Panc1 (cell line): ENCODE results near the gene FKBP5. TPM values are rescaled to one million over a fixed set of nuclear protein-coding genes. Genes with fewer than 3 reads are reported as not detected.

Source experiments
- ATAC-seq: fragments of 200-7000 bp; cut with Tn5 transposase; 2 replicates; pipeline ENCODE4 v1.9.1; 2020; ENCODE audit warnings: mild to moderate bottlenecking, moderate library complexity
- BruUV-seq: library from RNA; stranded (reverse); fragments of 400-500 nt; replicated peaks from 2 replicates; lab custom pipeline; 2021; lab: Mats Ljungman, UMichigan
- CTCF ChIA-PET: fragments of 300-600 bp; sonication (Branson Sonifier 250); formaldehyde crosslinking; loops from one replicate; lab custom pipeline; 2022; ENCODE audit warnings: antibody characterized with exemption; lab: Charles Lee
- POLR2A ChIA-PET: fragments of 300-600 bp; sonication (Branson Sonifier 250); formaldehyde crosslinking; loops from one replicate; lab custom pipeline; 2022; ENCODE audit warnings: antibody characterized with exemption; lab: Charles Lee
- DNase-seq: peaks from one replicate; pipeline ENCODE4 v3.0.0-alpha.2; 2010; ENCODE audit warnings: low read depth, low spot score
- H3K27ac ChIP-seq: 2 replicates; pipeline ENCODE4 v1.5.1; 2011; ENCODE audit warnings: mild to moderate bottlenecking, low read length, inconsistent platforms
- H3K27me3 ChIP-seq: fragments of 200-500 bp; sonication (Bioruptor generic); 2 replicates; pipeline ENCODE4 v1.6.0; 2014; ENCODE audit warnings: low read length, inconsistent platforms; ENCODE audit not compliant: control insufficient read depth, insufficient read depth
- H3K36me3 ChIP-seq: fragments of 200-500 bp; sonication (Bioruptor generic); 2 replicates; pipeline ENCODE4 v1.5.1; 2014; ENCODE audit warnings: inconsistent platforms, mild to moderate bottlenecking, low read length, moderate library complexity; ENCODE audit not compliant: control insufficient read depth, insufficient read depth
- H3K4me1 ChIP-seq: 2 replicates; pipeline ENCODE4 v1.5.1; 2011; ENCODE audit warnings: inconsistent platforms, mild to moderate bottlenecking, low read length, moderate library complexity; ENCODE audit not compliant: control insufficient read depth, insufficient read depth
- H3K4me3 ChIP-seq, 2 experiments: 2 replicates each; pipeline ENCODE4 v1.5.1; 2011 to 2012; ENCODE audit warnings: low read depth in 2 of 2, low read length in 2 of 2, mild to moderate bottlenecking in 2 of 2, inconsistent platforms in 1 of 2, moderate library complexity in 1 of 2
- H3K9me3 ChIP-seq: fragments of 200-500 bp; sonication (Bioruptor generic); 2 replicates; pipeline ENCODE4 v1.5.1; 2014; ENCODE audit warnings: low read depth, mild to moderate bottlenecking, inconsistent platforms, low read length, moderate library complexity; ENCODE audit not compliant: control insufficient read depth, insufficient read depth
- POLR2AphosphoS5 ChIP-seq: IDR thresholded peaks from 2 replicates; pipeline ENCODE4 v1.6.1; 2012; ENCODE audit warnings: mild to moderate bottlenecking, low read depth, low read length, moderate library complexity
- SIN3A ChIP-seq: IDR thresholded peaks from 2 replicates; pipeline ENCODE4 v1.6.1; 2012; ENCODE audit warnings: low read depth, mild to moderate bottlenecking, low read length, moderate library complexity, borderline replicate concordance; ENCODE audit not compliant: insufficient read depth
- TCF7L2 ChIP-seq: IDR thresholded peaks from 2 replicates; pipeline ENCODE4 v1.6.1; 2011; ENCODE audit warnings: mild to moderate bottlenecking, low read depth, low read length, inconsistent platforms
- in situ Hi-C: cut with HindIII; loops from 2 replicates; pipeline ENCODE4 v1.10.0; 2016; ENCODE audit warnings: low sequenced_read_pairs, low pct_unique_long_range_greater_than_20kb
- intact Hi-C: fragments of 100-400 bp; cut with micrococcal nuclease; formaldehyde crosslinking; loops from one replicate; pipeline ENCODE4 v1.10.0; 2022; ENCODE audit not compliant: unreplicated experiment
- total RNA-seq: library from RNA; stranded (reverse); gene quantifications from one replicate; pipeline ENCODE4 v1.2.1, GENCODE V29; 2021; ENCODE audit not compliant: unreplicated experiment
- TF ChIP-seq, protein P1 (sequence below), 2 experiments: IDR thresholded peaks; 2 replicates each; pipeline ENCODE4 v1.6.1; 2011 to 2012; ENCODE audit warnings: low read depth in 2 of 2, control low read depth in 1 of 2, low read length in 1 of 2, mild to moderate bottlenecking in 1 of 2, moderate library complexity in 1 of 2; ENCODE audit not compliant: insufficient read depth in 1 of 2
- TF ChIP-seq, protein P2 (sequence below): fragments of 450-650 bp; IDR thresholded peaks from 2 replicates; pipeline ENCODE4 v1.5.1; 2017; ENCODE audit warnings: mild to moderate bottlenecking

FKBP5 gene
- total RNA-seq, 1 experiment from 2014 or later, result 25.2 TPM

DNA sequence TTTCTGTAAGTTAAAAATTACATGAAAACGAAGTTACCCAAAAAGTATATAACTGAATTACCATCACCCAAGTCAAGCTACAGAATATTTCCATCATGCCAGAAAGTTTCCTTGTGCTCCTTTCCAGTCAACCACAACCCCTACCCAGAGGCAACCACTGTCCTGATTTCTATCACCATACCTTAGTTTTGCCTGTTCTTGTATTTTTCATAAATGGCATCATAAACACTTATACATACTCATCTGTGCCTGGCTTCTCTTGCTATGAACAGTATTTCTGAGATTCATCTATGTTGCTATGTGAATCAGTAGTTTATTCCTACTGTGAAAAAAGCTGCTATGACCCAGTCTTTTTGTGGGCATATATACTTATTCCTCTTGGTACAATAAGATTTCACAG lies 7.4 kb downstream of the FKBP5 start:
- ChIA-PET POLR2A (no interaction called here), CTCF (no interaction called here)
- H3K4me3 ChIP-seq, result no peak overlapping the region
- H3K36me3 ChIP-seq, result no peaks in the 10 kb centered on the region
- DNase-seq (no peak), ATAC-seq (no peak)
- TF ChIP-seq TCF7L2, result no peak
- no peak for TF ChIP-seq SIN3A
- no peak for TF ChIP-seq POLR2AphosphoS5
- TF ChIP-seq, protein P1, sequence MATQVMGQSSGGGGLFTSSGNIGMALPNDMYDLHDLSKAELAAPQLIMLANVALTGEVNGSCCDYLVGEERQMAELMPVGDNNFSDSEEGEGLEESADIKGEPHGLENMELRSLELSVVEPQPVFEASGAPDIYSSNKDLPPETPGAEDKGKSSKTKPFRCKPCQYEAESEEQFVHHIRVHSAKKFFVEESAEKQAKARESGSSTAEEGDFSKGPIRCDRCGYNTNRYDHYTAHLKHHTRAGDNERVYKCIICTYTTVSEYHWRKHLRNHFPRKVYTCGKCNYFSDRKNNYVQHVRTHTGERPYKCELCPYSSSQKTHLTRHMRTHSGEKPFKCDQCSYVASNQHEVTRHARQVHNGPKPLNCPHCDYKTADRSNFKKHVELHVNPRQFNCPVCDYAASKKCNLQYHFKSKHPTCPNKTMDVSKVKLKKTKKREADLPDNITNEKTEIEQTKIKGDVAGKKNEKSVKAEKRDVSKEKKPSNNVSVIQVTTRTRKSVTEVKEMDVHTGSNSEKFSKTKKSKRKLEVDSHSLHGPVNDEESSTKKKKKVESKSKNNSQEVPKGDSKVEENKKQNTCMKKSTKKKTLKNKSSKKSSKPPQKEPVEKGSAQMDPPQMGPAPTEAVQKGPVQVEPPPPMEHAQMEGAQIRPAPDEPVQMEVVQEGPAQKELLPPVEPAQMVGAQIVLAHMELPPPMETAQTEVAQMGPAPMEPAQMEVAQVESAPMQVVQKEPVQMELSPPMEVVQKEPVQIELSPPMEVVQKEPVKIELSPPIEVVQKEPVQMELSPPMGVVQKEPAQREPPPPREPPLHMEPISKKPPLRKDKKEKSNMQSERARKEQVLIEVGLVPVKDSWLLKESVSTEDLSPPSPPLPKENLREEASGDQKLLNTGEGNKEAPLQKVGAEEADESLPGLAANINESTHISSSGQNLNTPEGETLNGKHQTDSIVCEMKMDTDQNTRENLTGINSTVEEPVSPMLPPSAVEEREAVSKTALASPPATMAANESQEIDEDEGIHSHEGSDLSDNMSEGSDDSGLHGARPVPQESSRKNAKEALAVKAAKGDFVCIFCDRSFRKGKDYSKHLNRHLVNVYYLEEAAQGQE (IDR thresholded peaks at IDR 0.05; ENCODE audit: insufficient read depth in 1 of 2, low read depth in 2 of 2, low read length in 1 of 2), result no peak
- TF ChIP-seq, protein P2, sequence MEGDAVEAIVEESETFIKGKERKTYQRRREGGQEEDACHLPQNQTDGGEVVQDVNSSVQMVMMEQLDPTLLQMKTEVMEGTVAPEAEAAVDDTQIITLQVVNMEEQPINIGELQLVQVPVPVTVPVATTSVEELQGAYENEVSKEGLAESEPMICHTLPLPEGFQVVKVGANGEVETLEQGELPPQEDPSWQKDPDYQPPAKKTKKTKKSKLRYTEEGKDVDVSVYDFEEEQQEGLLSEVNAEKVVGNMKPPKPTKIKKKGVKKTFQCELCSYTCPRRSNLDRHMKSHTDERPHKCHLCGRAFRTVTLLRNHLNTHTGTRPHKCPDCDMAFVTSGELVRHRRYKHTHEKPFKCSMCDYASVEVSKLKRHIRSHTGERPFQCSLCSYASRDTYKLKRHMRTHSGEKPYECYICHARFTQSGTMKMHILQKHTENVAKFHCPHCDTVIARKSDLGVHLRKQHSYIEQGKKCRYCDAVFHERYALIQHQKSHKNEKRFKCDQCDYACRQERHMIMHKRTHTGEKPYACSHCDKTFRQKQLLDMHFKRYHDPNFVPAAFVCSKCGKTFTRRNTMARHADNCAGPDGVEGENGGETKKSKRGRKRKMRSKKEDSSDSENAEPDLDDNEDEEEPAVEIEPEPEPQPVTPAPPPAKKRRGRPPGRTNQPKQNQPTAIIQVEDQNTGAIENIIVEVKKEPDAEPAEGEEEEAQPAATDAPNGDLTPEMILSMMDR, result no peak
- H3K4me1 ChIP-seq, result no peaks in the 10 kb centered on the region; the same call in 1 of the 2 replicates
- intact Hi-C loops, result no loop called here
- H3K9me3 ChIP-seq, result no peaks in the 10 kb centered on the region
- no peaks in the 10 kb centered on the region for H3K27me3 ChIP-seq
- no TSS peak for BruUV-seq
- no peak overlapping the region for H3K27ac ChIP-seq
- in situ Hi-C loops, result no loop called here

DNA sequence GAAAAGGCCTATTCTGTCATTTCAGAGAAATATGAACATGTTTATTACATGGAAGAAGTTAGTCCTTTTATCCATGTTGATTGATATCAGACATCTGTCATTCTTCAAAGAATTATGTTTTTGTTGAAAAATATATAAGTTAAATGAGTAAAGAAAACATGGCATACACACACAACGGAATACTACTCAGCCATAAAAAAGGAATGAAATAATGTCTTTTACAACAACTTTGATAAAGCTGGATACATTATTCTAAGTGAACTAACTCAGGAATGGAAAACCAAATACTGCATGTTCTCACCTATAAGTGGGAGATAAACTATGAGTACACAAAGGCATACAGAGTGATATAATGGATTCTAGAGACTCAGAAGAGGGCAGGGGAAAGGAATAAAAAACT lies 9.3 kb downstream of the FKBP5 start:
- Histone ChIP-seq H3K27me3 (no peaks in the 10 kb centered on the region), H3K4me3 (no peak overlapping the region), H3K4me1 (no peaks in the 10 kb centered on the region), H3K36me3 (no peaks in the 10 kb centered on the region), H3K9me3 (no peaks in the 10 kb centered on the region), H3K27ac (no peak overlapping the region)
- in situ Hi-C loops, result no loop called here
- DNase-seq (no peak), ATAC-seq (no peak)
- TF ChIP-seq TCF7L2 (no peak), POLR2AphosphoS5 (no peak), SIN3A (no peak)
- TF ChIP-seq, protein P2, result no peak
- TF ChIP-seq, protein P1 (IDR thresholded peaks at IDR 0.05; ENCODE audit: insufficient read depth in 1 of 2, low read depth in 2 of 2, low read length in 1 of 2), result no peak
- intact Hi-C loops, result no loop called here
- BruUV-seq, result no TSS peak
- POLR2A ChIA-PET, result no interaction called here
- CTCF ChIA-PET, result interaction anchor here (0.7 kb wide), 1 partner anchor 1054 kb away, joined by 4 read pairs; no protein-coding TSS in a partner anchor
